Measurements from ENCODE around the gene SBSN.

SBSN gene

DNA sequence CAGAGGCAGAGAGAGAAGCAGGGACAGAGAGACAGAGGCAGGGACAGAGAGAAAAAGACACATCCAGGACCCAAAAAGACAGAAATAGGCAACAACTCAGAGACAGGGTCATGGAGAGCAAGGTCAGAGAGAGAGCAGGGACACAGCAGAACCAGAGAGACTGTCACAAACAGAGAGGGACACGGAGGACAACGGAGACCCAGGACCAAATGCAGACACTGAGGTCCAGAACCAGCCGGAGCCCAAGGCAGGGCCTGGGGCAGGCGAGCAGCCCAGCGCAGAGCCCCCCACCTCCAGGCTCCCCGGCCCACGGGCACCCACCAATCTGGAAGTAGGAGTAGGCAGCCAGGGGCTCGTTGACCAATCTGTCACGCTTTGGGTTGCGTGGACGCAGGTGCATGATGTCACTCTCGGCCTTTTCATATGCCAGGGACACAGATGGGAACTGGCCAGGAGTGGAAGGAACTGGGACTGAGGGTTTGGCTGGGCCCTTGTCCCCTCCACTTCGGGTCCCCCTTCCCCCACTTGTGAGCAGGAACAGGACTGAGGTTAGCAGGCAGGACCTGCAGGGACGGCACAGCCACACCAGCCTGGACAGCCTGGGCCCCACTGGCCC, 25.4 kb upstream of the SBSN start:
- DNase-seq: no peak

DNA sequence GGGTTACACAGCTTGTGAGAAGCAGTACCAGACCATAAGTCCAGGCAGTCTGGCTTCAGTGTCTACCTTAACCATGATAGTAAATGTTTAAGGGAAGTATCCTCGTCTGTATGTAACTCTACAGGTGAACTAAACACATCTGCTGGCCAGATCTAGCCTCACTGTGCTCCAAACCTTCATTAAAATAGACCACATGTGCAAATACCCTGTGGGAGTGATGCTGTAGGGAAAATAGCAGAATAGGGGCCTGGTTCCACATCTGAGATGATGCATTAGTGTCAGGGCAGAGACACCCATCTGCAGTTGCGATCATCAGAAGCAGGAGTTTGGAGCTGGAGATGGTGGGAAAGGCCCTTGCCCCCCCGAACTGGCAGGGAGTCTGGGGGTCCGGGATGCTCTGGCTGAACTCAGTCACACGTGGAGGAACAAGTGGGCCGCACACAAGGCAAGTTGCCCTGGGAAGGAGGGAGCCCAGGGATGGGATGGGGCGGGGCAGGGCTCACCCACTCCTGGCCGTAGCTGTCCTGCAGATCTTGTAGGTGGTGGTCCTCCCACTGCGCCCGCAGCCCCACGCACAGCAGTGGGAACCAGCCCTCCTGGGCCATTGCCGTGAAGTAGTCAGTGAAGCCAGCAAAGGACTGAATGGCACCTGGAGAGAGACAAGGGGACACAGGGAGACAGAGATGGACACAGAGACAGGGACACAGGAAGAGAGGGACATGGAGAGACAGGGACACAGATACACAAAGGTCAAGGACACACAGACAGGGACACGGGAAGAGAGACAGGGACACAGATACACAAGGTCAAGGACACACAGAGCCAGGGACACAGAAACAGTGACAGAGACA, 24.6 kb upstream of the SBSN start:
- DNase-seq: no peak

DNA sequence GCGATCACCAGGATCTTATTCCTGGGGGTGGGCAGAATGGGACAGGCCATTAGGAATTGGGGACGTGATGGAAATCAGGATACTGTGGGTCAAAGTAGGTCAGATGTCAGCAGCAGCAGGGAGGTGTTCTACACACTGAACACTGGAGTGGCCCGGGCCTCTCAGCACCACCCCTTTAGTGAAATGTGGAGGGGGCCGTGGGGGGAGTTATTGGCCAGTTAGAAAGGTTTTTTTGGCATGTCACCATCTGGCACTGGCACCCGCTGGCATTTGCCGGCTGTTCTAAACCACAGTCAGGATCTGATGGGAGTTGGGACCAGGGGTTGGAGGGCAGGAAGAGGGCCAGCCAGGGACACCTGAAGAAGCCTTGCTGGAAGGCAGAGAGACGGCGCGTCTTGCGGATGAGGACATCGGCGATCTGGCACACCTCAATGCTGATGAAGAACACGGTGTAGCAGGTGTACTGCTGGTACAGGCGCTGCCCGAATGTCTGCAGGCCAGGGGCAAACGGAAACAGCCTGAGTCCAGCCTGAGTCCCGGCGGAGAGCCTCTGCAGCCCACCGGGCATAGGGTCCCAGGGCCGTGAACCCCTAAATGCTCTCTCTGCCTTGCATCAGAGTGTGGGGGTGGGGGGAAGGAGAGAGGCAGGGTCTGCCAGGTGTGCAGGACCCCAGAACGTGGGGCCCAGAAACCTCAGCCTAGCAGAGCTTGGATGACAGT, 23.1 kb upstream of the SBSN start:
- DNase-seq: no peak

DNA sequence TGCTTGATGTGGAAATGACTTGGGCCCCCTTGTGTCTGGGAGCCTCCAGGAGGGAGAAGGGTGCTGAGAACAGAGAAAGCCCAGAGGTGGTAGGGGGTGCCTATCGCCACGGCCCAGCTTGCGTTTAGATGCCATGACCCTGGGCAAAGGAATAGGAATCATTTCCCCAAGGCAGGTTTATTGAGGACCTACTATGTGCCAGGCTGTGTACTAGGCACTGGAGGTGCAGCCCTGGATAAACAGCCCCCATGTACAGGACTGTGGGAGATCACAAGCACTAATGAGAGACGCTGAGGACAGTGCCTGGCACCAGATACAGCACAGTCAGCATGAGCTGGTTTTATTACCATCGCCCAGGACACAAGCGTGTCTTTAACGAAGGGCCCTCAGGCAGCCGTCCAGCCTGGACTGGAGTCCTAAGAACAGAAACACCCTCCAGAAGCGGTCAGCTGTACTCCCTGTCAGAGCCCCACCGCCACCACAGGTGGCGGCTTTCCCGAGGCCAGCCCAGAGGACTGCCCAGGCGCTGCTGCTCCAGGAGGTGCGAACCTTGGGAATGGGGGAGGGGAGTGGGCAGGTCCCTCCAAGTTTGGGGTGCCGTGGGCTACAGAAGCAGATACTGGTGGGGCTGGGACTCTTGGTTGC, 21.9 kb upstream of the SBSN start:
- no peak for DNase-seq

DNA sequence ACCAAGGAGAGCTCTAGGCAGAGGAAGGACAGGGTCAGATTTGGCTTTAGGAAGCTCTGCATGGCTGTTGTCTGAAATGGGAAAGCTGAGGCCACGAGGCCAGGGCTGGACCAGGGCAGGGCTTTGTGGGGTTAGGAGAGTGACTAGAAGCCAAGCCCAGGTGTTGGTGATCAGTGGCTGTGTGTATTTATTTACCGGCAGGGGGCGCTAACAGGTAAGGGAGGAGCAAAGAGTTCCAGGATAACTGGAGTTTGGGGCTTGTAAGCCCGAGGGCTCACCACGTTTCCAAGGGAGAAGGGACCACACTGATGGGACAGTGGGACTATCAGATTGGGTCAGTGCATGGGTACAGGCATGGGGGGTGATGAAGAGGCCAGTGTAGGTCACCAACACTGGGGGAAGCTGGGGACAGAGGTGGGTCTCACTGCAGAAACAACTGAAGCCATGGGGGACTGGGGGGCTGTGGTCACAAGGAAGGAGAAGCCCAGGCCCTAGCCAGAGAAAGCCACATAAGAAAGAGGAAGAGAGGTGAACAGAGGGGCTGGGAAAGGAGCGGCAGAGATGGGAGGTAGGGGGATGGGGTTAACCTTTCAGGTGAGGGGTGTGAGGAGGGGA, 21.2 kb upstream of the SBSN start:
- peak; percentile 29 for DNase-seq

DNA sequence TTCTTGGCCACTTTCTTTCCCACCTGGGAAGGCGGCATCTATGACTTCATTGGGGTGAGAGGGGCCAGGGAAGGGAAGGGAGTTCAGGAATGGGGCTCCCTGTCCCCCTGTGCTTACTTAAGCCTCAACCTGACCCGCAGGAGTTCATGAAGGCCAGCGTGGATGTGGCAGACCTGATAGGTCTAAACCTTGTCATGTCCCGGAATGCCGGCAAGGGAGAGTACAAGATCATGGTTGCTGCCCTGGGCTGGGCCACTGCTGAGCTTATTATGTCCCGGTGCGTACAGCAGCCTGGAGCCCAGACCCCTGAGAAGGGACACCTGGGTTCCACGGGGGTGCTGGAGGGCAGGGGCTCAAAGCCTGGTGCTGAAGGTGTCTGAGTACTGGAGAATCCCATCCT, 18.4 kb upstream of the SBSN start:
- DNase-seq: no peak

DNA sequence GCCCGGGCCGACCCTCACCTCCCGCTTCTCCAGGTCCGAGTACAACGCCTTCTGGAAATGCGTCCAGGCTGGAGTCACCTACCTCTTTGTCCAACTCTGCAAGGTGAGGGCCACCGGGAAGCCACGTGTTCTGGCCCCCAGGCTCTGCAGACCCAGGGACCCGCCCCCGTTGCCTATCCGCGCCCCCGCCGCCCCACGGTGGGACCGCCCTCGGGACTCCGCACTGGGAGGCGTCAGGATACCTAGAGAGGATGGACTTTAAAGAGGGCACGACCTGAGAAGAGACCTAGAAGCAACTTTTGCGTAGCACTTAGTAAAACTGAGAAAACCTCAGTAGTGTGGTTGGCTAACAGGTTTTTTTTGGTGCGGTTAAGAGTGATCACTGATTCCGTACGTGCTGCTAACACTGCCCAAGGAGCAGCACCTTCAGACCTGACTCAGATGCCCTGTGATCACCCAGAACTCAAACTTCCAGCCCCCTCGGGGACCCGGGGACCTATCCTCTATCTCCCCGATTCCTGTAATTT, 17.8 kb upstream of the SBSN start:
- DNase-seq: peak; percentile 35

DNA sequence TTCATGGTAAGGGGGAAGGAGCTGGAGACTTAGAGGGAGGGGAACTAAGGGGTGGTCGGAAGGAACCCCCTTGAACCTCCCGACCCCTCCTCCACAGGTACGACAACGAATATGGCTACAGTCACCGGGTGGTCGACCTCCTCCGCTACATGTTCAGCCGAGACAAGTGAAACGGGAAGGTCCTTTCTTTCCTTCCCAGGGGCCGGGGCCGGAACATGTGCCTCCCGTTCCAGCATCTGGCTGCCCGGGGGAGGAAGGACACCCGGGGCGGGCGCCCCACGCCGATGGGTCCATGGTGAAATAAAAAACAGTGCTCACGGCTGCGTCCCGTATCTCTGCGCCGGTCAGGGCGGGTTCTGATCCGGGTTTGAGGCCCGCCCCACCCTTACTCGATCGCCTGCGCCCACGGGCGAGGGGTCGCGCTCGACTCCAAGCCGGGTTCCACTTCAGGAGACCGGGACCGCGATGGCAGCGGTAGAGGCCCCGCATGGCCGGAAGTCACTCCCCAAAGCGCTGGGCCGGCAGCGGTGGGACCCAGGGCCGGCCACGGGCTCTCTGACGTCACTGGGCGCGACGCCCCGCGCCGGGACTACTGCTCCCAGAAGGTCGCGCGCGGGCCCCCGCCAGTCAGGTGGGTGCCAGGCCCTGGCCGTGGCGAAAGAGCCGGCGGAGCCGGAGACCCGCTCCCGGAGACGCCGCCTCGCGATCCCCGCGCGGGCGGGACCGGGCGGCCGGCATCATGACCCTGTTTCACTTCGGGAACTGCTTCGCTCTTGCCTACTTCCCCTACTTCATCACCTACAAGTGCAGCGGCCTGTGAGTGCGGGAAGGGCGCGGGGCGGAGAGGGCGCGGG, 17.1 kb upstream of the SBSN start, which contains the start of gene TMEM147:
Gene TMEM147, plus strand, starts transcription at position 626 of the 854 bp plus-strand sequence. Its CDS starts 114 bp downstream, at position 740.
- peak; percentile 85 for DNase-seq

DNA sequence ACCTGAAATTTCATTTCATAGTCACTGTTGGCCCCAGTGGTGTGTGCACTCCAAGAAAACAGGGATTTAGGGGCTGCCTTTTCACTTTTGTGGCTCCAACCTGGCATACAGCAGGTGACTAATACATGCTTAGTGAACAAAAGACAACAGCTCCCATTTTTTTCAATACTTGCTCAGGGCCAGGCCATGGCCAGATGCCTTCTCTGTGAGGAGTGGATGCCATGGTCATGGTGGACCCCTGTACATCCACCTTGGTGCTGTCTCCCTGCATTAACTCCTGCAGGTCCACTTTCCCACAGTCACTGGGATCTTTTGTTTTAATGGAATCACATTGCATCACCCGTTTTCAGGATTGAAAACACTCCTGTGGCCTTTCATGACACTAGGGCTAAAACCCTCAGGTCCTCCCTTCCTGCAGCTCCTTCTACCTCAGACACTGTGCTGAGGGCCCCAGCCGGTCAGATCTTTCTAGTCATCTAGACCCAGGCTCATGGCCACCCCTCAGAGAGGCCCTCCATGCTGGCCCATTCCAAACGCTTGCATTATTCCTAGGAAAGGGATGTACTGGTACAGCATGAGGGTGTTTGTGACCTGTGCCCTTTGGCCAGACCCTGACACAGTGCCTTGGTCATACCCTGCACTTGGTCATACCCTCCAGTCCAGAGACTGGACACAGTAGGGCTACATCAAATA, 16.1 kb upstream of the SBSN start:
- DNase-seq: no peak

DNA sequence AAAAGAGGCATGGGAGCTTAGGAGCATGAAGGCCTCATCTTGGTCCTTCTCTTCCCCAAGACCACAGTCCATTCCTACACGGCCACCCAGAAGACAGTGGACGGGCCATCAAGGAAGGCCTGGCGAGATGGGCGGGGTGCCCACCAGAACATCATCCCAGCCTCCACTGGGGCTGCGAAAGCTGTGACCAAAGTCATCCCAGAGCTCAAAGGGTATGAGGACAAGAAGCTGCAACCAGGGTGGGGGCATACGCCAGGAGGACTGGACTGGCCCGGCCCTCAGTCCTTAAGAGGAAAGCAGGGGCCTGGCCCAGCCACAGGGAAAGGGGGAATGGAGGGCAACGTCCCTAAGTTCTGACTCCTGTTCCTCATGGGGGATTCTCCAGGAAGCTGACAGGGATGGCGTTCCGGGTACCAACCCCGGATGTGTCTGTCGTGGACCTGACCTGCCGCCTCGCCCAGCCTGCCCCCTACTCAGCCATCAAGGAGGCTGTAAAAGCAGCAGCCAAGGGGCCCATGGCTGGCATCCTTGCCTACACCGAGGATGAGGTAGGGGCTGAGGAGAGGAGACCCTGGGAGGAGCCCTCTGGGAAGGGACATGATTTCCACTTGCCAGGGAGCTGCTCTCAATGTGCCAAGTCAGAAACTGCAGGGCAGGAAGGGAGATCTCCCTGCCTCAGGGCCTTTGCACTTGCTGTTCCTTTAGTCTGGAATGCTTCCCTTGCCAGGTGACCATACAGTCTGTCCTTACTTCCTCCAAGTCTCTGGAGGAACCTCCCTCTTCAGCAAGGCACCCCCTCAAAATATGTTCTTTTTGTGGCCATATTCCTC, 15.4 kb upstream of the SBSN start:
- DNase-seq: no peak

DNA sequence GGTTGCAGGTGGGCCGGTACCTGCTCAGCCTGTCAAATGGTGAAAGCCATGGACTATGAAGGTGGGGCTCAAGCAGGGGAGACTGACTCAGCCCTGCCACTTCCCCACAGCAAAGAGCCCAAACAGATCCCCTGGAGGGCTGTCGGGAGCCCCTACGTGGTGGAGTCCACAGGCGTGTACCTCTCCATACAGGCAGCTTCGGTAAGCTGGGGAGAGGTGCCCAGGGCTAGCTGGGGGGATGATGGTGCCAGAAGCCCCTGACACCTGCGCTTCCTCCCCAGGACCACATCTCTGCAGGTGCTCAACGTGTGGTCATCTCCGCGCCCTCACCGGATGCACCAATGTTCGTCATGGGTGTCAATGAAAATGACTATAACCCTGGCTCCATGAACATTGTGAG, 14.1 kb upstream of the SBSN start:
- DNase-seq: no peak

DNA sequence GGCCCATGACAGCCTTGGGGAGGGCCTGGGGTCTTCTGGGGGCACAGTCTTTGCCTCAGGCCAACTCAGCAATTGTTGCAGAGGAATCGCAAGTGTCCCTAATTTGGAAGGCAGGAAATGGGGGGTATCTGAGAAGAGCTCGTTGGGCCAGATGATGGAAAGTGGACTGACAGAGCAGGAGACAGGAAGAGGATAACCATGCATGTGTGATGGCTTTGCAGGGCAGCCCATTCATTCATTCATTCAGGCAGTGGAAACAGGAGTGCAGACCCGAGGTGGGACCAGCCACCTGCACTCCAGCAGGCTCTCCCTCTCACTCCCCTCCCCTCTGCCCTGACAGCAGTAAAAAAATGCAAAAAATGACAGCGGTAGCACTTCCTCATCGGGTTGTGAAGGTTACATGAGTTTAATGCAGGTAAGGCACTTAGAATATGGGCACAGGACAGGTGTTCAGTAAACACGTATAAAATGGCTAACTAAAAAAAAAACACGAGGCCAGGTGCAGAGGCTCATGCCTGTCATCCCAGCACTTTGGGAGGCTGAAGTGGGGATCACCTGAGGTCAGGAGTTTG, 12.3 kb upstream of the SBSN start:
- no peak for DNase-seq

DNA sequence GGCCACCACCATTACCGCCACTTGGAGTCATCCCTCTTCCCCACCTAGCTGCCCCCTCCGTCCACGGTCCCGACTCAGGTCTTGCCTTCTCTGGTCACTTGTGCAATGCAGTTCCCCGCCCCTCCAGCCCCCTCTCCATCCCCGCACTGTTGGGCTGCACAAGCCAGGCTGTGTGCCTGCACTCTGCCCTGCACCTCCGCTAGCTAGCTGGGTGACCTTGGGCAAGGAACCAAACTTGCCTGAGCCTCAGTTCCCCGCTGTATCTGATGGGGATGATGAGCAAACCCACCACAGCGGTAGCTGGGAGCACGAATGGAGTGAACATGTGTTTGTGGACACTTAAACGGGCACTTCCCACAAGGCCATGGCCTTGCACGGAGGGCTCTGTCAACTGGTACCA, 11.7 kb upstream of the SBSN start:
- no peak for DNase-seq

DNA sequence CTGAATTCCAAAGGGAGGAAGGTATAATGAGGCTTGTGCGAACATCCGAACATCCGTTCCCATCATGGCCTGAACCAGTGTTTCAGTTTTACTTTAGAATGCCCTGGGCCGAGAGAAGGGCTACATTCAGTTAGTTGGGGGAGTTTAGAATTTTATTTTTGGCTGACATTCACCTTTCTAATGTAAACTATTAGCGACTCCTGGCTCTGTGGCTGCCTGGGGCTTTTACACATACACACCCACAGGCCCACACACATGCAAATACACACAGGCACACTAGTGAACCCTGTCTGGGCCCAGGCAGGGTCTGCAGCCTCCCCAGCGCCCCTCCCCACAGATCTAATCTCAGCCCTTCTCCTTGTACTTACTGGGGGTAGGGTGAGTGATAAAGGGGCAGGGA, 11.2 kb upstream of the SBSN start:
- DNase-seq: no peak

DNA sequence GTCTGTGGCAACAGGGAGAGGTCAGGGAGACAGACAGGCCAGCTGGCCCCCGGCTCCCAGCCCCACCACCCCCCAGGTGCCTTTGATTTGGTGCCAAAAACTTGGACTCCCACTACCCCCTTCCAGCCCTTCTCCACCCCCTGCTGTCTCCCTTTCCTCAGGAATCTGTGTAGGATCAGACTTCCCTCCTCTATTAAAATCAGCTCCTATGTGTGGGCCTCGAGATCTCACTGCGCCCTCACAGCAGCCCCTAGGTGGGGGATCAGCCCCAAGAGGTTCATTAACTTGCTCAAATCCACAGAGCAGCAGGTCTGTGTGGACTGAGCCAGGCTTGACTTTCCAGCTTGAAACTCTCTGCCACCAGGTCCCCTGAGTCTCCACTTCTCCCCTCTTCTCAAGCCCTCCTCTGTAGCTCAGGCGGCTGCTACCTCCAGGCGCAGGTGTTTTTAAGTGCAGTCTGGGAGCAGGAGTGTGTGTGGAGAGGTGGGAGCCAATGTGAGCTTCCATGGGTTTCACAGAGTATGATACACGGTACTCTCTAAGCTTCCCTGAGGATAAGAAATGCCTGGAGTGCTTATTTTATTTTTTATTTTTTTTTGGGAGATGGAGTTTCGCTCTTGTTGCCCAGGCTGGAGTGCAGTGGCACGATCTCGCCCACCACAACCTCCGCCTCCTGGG, 6.8 kb upstream of the SBSN start:
- no peak for DNase-seq

DNA sequence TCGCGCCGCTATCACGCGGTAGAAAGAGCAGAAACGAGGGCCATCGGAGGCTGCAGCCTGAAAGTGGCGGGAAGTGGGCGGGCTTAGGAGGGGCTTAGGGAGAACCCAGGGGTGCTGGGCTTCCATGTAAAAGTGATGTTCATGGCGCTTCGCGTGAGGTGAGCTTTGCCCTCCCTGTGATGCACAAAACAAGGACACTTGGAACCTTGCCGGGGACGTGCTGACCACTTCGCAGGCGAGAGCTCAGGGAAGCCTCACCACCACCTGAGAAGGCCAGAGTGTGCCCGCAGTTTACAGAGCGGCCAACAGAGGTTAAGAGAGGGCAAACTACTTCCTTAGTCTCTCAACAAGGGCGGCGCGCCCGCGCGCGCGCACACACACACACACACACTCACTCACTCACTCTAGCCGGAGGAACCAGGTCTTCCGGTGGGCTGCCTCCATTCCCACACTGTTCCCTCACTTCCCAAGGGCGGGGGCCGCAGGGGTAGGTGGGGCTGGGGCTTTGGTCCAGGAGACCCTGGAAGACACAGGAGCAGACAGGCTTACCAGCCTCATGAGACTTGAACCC, 5.8 kb upstream of the SBSN start:
- no peak for DNase-seq

DNA sequence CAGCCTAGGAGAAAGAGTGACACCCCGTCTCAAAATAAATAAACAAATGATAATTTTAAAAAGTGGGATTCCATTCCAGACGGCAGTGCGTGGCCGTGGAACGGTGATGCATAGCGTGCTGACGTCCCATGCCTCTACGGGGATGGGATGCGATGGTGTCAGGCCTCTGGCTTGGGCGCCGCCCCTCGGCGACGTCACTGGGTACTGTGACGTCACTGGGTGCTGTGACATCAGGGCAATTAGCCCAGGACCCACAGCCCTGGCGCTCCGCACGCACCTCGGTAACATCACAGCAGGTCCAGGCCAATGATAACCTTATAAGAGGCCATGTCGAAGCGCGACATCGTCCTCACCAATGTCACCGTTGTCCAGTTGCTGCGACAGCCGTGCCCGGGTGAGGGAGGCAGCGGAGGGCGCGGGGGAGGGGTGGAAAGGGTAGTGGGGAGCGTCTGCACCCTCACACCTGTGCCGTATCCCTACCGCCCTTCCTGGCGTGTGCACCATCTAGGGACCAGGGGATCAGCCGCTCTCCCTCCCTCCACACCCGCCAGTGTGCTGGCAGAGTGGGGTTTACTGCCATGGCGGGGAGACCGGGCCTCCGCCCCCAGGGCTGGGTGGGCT, 5.2 kb upstream of the SBSN start, which contains the start of gene GAPDHS:
Gene GAPDHS, plus strand, starts transcription at position 256 of the 621 bp plus-strand sequence. Its CDS starts 72 bp downstream, at position 328.
- DNase-seq: no peak

DNA sequence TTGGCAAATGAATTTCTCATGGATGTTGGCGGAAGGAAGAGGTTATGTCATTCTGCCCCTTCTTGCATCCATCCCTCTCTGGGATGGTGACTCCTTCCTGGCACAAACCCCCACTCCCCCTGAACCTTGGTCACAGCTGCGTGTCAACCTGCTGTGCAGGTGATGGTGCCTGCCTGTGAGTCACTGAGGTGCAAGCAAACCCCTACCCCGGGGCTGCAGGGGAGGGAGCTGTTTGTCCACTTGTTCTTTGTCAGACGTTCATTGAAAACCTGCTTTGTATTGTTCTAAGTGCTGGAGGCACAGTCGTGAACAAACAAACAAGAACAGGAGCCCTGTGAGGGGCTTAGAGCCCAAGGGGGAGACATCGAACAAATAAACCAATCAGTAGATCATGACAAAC, 3.2 kb upstream of the SBSN start:
- DNase-seq: no peak

All from NCI-H510A treated with DMSO at 0.1 percent for 48 hours (cell line).